ENCODE measurements around the gene DOCK3.
"Not testable (repeated sequence)": the region's sequence is repeated elsewhere in the genome, so short reads cannot be mapped to it uniquely, and the experiment has no call there.

DOCK3 gene

DNA sequence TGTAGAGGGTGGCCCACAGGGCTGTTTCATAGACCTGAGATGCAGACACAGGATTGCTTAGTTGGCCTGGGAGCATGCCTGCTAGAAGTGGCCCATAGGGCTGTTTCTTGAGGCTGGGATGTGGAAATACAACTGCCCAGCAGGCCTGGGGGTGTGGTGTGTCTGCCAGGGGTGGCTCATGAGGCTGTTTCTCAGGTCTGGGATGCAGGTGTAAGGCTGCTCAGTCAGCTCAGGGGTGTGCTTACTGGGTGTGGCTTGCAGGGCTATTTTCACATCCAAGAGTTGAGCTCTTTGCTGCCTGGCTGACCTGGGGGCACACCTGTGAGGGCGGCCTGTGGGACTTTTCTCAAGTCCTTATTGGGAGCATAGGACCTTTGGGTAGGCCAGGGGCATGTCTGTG is 131.3 kb downstream of the DOCK3 start:
- DNase-seq: no peak

DNA sequence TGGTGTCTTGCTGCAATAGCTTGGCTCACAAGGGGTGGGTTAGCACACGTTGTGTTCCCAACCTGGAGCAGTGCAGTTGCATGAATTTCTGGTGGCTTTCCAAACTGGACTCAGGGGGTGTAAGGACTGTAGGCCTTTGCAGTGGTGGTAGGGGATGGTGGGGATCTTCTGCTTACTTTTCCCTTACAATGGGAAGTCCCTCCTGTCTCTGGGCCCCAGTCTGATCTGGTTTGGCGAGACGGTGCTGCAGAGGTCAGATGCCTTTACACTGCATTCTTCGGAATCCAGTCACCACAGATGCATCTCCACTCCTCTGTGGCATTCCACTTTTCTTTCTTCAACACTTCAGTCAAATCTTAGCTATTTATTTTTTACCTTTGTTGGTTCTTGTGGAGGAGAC is 132.1 kb downstream of the DOCK3 start:
- no peak for DNase-seq

DNA sequence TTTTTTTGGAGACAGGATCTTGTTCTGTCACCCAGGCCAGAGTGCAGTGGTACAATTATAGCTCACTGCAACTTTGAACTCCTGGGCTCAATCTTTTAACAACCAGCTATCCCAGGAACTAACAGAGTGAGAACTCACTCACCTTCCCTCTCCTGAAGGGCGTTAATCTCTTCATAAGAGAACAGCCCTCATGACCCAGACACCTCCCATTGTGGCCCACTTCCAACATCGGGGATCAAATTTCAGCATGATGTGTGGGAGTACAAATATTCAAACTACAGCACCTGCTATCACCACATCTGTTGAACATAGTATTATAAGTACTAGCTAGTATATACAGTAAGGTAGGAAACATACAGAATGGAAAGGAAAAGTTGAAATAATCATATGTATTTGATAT is 132.5 kb downstream of the DOCK3 start:
- no peak for DNase-seq

DNA sequence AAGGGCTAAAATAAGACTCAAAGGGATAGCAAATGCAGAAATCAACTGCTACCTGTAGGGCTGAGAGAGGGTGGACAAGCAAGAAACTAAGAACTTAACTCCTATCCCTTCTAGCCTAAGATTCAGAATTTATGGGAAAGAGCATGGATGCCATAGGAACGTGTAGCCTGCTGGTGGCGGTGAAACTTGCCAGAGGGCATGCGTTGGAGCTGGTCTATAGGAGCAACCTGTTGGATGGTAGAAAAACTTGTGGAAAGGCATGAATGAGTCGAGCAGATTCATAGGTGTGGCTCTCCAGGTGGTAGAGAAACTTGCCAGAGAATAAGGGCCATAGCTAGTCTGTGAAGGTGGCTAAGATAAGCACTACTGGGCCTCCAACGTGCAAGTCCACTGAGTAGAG is 137.2 kb downstream of the DOCK3 start:
- DNase-seq: no peak

DNA sequence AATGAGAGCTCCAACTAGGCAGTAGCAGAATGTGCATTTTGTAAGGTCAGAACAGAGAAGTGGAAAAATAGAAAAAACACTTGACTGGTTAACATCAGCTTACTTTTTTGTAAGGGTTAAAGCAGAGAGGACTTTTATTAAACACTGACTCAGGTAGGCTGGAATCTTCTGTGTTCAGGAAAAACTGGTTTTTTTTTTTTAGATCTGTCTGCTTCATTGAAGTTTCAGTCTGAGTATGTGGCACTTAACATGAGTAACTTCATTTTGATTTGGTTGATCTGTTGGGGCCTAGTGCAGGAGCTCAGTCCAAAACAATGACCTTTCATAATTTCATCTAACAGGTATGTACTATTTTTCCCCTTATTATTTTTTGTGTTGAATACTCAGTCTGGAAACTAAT is 141.1 kb downstream of the DOCK3 start:
- no peak for DNase-seq

DNA sequence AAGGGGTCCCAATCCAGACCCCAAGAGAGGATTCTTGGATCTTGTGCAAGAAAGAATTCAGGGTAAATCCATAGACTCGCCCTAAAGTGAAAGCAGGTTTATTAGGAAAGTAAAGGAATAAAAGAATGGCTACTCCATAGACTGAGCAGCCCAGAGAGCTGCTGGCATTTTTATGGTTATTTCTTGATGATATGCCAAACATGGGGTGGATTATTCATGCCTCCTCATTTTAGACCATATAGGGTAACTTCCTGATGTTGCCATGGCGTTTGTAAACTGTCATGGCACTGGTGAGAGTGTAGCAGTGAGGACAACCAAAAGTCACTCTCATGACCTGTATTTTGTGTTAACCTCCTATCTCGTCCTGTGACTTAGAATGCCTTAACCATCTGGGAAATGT is 142.2 kb downstream of the DOCK3 start:
- DNase-seq: no peak

DNA sequence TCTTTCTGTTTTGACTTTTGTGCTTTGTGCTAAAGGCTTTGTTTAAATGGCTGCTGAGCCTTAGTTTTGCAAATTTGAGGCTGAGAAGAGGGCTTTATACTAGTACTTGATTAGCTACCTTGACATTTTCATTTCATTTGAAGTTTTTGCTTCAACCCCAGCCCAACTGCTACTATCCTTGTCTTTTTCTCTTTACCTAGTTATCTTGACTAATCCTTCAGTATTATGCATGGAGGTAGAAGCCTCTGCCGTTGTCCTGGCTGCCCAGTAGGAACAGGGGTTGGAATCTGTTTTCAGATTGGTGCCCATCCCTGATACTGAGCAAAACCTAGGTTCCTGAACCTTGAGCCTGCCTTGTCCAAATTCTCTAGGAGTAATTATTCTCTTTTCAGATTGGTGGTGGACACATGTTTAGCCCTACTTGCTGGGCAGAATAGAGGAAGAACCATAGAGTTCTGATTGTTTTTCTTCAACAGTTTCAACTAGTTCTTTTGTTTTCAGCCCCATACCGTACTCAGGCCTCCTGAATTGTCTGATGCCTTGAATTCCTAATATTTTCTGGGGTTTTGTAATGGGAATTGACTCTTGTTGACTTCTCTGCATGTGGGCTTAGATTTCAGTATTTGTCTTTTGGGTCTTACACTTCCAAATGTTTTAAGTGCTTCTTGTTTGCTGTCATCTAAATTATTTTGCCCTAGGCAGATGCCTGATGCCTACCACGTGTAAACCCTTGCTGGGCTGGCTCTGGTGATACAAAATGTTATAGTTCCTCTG is 143.2 kb downstream of the DOCK3 start:
- no peak for DNase-seq

DNA sequence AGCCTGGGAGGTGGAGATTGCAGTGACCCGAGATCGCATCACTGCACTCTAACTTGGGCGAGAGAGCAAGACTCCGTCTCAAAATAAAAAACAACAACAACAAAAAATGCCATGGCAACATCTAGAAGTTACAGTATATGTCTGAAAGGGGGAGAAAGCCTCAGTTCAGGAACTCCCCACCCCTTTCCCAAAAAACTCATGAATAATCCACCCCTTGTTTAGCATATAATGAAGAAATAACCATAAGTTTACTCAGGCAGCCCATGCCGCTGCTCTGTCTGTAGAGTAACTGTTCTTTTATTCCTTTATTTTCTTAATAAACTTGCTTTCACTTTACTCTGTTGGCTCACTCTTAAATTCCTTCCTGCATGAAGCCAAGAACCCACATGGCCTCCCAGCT is 145.2 kb downstream of the DOCK3 start:
- DNase-seq: no peak

DNA sequence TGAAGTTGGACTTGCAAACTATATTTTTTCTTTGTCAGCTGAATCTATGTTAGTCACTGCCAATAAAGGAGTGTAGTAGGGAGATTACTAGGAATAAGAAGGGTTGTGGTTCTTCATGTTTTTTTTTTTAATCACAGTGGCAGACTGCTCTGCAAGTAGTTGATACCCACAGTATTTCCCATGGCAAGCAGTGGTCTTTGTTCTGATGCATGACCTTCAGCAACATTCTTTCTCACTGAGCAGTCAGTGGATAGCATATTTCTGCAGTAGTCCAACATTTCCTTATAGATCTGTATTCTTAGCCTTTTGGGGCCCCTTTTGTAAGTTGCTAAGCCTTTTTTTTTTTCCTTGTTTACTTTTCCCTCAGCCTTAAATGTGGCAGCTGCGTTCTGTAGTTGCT is 151.1 kb downstream of the DOCK3 start:
- DNase-seq: no peak

DNA sequence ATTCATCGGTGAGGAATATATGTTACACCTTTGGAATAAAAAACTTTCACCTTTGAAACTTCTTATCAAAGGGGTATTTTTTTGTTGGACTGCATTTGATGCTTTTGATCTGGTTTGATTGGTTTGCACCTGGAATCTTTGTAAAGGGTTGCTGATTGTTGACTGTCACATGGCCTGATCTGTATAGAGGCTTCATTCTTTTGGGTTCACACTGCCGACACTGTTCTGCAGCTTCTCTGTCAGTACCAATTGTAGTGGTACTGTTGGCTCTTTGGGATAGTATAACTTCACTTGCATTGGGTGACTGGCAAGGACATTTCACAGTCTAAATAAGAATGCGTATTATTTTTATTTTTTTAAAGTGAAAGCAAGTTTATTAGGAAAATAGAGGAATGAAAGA is 155.7 kb downstream of the DOCK3 start:
- no peak for DNase-seq

DNA sequence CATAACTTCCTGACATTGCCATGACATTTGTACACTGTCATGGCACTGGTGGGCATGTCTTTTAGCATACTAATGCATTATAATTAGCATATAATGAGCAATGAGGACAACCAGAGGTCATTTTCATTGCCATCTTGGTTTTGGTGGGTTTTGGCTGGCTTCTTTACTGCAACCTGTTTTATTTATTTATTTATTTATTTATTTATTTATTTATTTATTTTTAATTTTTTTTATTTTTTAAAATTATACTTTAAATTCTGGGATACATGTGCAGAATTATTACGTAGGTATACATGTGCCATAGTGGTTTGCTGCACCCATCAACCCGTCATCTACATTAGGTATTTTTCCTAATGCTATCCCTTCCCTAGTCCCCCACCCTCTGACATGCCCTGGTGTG is 156.3 kb downstream of the DOCK3 start:
- not testable (repeated sequence) for DNase-seq

DNA sequence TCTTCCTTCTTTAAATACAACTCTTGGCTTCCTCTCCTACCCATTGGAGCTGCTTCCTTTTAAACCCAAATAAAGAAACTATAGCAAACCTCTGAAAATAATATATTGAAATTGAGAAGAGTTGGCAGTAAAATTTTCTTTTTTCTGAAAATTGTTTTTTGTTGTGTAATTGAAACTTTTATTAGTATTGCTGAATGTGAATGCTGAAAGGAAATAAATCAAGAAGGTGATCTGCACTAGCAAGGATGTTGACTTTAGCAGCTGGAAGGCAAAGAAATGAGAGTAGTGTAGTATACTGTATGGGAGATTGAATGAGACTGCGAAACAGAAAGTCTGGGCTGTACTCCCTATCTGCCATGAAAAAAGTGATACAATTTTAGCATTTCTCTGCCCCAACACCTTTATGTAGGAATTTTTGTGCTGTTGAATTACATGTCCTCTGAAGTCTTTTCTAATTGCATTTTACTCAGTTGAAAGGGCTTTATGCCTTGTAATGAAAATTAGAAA is 166.3 kb downstream of the DOCK3 start:
- no peak for DNase-seq

DNA sequence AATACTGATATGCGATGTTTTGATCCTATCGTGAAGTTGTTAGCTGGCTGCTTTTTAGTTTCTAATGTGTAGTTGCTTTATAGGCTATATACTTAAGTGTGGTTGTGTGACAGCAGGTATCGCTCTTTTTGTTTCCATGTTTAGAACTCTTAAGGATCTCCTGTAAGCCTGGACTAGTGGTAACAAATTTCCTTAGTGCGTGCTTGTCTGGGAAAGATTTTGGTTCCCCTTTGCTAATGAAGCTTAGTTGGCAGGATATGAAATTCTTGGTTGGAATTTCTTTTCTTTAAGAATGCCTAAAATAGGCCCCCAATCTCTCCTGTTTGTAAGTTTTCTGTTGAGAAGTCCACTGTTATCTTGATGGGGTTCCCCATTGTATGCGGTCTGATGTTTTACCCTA is 173.6 kb downstream of the DOCK3 start:
- no peak for DNase-seq

DNA sequence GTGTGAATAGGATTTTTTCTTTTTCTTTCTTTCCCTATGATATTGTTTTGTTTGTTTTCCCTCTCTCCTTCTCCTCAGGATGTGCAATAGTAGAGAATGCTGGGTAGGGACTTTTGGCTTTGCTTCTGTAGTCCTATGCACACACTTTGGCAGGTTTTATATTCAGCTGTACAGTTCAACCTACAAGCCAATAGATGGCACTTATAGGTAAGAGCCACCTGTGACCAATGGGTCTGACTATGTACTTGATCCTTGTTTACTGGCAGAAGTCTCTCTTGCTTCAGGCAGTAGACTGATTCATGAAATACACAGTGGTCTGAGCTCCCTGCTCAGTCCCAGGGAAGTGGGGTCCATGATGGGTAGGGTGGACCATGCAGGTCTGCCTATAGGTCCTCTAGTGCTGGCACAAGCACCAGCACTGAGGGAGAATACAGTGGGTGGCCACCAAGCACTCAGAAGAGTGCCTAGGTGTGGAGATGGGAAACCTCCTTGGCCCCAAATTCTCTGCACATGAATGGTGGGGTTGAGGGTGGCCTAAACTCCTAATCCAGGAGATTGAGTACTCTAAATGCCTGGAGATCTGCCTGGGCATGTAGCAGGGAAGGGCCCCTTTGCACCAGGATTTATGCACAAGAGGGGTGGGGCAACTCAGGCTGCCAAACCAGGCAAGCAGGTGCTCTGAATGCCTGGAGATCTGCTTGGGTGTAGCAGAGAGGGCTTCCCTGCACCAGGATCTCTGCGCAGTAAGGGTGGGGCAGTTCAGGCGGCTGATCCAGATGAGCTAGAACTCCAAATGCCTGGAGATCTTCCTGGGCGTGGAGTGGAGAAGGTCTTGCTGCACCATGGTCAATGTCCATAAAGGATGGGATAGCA is 176.1 kb downstream of the DOCK3 start:
- DNase-seq: no peak

DNA sequence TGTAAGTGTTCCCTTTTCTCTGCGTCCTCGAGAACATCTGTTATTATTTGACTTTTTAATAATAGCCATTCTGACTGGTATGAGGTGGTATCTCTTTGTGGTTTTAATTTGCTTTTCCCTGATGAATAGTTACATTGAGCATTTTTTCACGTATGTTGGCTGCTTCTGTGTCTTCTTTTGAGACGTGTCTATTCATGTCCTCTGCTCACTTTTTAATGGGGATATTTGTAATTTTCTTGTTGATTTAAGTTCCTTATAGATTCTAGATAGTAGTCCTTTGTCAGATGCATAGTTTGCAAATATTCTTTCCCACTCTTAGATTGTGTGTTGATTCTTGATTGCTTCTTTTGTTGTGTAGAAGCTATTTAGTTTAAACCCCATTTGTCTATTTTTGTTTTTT is 179.2 kb downstream of the DOCK3 start:
- DNase-seq: no peak

DNA sequence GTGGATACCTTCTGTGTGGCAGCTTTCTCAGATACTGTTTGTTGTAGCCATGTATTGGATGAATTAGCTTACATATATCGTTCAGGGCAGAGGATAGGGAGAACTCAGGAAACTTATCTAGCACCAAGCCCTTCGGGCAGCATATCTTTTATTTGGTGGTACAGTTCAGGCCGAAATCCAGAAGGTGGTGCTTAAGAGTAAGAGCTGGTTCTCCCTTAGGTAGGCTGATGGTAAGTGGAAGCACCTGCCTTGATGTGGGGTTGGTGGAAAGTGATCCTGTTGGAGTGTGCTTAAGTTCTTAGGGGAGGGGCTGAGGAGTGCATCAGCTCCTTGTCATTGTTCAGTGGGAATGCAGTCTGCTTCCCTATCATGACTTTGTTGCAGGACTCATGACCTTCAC is 187.5 kb downstream of the DOCK3 start:
- no peak for DNase-seq

DNA sequence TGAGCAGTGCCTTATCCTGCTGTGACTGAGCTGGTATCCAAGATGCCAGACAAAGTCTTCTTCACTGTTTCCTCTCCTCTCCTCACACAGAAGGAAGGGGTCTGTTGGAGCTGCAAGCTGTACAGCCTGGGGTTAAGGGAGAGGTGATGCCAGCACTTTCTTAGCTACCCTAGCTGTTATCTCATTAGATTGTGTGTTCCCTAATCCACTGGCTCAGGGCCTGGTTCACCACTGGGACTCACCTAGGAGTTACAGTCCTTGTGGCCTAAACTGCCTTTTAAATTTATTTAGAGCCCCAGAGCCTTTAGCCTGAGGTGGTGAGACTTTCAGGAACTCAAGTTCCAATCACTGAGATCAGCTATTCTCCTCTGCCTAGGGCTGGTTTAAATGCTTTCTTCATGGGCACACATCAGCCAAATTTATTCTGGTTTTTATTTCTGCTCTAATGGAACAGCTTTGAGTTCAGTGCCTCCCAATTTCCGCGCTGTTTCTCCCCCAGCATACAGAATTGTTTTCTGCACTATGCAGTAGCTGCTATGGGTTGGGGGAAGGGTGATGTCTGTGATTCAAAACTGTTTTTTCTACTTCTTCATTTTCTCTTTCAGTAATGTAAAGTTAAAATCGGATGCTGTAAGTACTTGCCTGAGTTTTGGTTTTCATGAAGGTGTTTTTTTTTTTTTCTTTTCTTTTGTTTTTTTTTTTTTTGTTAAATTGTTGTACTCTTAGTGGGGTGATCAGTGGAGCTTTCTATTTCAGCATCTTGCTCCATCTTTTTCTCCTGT is 198.8 kb downstream of the DOCK3 start:
- no peak for DNase-seq

DNA sequence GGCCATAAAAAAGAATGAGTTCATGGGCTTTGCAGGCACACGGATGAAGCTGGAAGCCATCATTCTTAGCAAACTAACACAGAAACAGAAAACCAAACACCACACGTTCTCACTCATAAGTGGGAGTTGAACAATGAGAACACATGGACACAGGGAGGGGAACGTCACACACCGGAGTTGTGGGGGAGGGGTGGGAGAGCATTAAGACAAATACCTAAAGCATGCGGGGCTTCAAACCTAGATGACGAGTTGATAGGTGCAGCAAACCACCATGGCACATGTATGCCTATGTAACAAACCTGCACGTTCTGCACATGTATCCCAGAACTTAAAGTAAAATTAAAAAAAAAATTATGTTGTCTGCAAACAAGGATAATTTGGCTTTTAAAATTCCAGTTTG is 200.1 kb downstream of the DOCK3 start:
- DNase-seq: not testable (repeated sequence)

DNA sequence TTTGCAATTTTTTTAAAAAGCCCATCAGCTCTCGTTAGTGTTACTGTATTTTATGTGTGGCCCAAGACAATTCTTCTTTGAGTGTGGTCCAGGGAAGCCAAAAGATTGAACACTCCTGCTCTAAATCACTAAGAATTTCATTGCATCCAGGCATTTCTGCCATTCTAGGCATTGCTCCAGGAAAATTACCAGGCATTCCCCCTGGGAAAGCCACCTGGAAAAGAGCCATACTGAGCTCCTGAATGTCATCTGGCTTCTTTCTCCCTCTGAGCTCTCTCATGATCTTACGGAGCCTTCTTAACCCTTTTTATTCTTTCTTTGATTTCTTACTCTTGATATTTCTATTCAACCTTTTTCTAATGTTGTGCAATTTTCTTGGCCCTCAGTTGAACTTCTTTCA is 202.2 kb downstream of the DOCK3 start:
- DNase-seq: no peak

DNA sequence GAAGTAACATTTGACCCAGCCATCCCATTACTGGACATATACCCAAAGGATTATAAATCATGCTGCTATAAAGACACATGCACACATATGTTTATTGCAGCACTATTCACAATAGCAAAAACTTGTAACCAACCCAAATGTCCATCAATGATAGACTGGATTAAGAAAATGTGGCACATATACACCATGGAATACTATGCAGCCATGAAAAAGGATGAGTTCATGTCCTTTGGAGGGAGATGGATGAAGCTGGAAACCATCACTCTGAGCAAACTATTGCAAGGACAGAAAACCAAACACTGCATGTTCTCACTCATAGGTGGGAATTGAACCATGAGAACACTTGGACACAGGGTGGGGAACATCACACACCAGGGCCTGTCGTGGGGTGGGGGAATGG is 208.0 kb downstream of the DOCK3 start:
- not testable (repeated sequence) for DNase-seq

DNA sequence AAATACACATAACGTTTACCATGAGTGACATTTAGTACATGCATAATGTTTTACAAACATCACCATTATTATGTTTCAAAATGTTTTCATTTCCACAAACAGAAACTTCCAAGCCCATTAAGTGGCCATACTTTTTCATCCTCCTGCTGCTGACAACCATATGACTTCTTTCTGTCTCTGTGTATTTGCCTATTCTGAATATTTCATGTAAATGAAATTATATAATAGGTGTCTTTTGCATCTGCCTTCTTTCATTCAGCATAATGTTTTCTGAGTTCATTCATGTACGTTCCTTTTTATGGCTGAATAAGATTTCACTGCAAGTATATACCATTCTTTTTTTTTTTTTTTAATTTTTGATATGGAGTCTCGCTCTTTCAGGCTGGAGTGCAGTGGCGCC is 209.0 kb downstream of the DOCK3 start:
- DNase-seq: no peak

DNA sequence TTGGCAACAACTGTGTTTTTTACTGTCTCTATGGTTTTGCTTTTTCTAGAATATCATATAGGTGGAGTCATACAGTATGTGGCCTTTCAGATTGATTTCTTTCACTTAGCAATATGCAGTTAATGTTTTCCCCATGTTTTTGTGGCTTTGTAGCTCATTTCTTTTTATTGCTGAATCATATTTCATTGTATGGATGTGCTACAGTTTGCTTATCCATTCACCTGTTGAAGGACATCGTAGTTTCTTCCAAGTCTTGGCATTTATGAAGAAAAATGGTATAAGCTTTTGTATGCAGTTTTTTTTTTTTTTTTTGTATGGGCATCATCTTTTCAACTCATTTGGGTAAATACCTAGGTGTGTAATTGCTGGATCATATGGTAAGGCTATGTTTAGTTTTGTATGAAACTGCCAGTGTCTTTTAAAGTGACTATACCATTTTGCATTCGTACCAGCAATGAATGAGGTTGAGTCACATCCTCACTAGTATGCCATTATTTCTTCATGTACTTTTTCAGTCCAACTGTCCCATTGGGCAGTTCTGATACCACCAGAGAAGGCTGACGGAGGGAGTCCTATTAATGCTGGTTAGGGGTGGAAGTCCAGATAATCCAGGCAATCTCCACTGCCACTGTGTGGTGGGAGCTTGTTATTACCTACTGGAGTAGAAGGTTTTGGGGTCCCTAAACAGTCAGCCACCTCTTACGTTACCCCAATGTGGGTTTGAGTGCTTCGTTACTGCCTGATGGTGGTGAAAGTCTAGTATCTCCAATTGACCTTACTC is 210.5 kb downstream of the DOCK3 start:
- no peak for DNase-seq
